Natural killer cell (primary cell): ENCODE measurements around the gene ST6GALNAC2. TPM values are rescaled to one million over a fixed set of nuclear protein-coding genes. Genes with fewer than 3 reads are reported as not detected.

Experiments
- ATAC-seq, 3 donors: fragments of 150-1000 bp in 2 of 3; fragments of 200-7000 bp in 1 of 3; cut with Tn5 transposase; 1 replicate in 1 of 3; 2 replicates in 2 of 3; pipeline ENCODE4 v1.10.0; 2021; ENCODE audit warnings: mild to moderate bottlenecking in 2 of 3, moderate library complexity in 2 of 3
- DNase-seq, 2 donors: peaks; one replicate each; pipeline versions ENCODE4 v3.0.0 to v3.0.0-alpha.2; 2013 to 2021; ENCODE audit warnings: mixed read lengths in 1 of 2
- H3K27ac ChIP-seq: one replicate; pipeline ENCODE4 v1.5.1; 2013; ENCODE audit warnings: mild to moderate bottlenecking, low read length
- H3K27me3 ChIP-seq: one replicate; pipeline ENCODE4 v1.6.1; 2013; ENCODE audit warnings: low read length; ENCODE audit not compliant: control insufficient read depth, insufficient read depth
- H3K36me3 ChIP-seq: one replicate; pipeline ENCODE4 v1.6.1; 2013; ENCODE audit warnings: low read length; ENCODE audit not compliant: control insufficient read depth, insufficient read depth
- H3K4me1 ChIP-seq: one replicate; pipeline ENCODE4 v1.6.1; 2013; ENCODE audit warnings: low read length; ENCODE audit not compliant: control insufficient read depth, insufficient read depth
- H3K4me3 ChIP-seq: one replicate; pipeline ENCODE4 v1.5.1; 2013; ENCODE audit warnings: low read length
- H3K9me3 ChIP-seq: one replicate; pipeline ENCODE4 v1.6.1; 2013; ENCODE audit warnings: low read length; ENCODE audit not compliant: control insufficient read depth, insufficient read depth
- H3K27ac Mint-ChIP-seq, 2 donors: one replicate each; pipeline ENCODE4 v1.8.0; 2022; ENCODE audit warnings: mild to moderate bottlenecking in 2 of 2, mixed read lengths in 2 of 2, moderate library complexity in 1 of 2
- H3K27me3 Mint-ChIP-seq, 2 donors: one replicate each; pipeline ENCODE4 v1.8.0; 2022; ENCODE audit warnings: low read depth in 2 of 2, mixed read lengths in 2 of 2
- H3K36me3 Mint-ChIP-seq: one replicate; pipeline ENCODE4 v1.8.0; 2022; ENCODE audit warnings: mixed read lengths
- H3K4me1 Mint-ChIP-seq, 2 donors: one replicate each; pipeline ENCODE4 v1.8.0; 2022; ENCODE audit warnings: mixed read lengths in 2 of 2
- H3K4me3 Mint-ChIP-seq: one replicate; pipeline ENCODE4 v1.8.0; 2022; ENCODE audit warnings: mild to moderate bottlenecking, moderate library complexity, mixed read lengths
- H3K9me3 Mint-ChIP-seq, 2 donors: one replicate each; pipeline ENCODE4 v1.8.0; 2022; ENCODE audit warnings: mixed read lengths in 2 of 2
- CTCF ChIP-seq: fragments of 200-600 bp; IDR thresholded peaks from one replicate; pipeline ENCODE4 v1.8.0; 2022; ENCODE audit warnings: antibody characterized with exemption
- WGBS: methylation state at CpG from one replicate; pipeline ENCODE4 v1.1.7; 2013; ENCODE audit warnings: missing lambda C conversion rate; ENCODE audit not compliant: insufficient coverage; 5-methylcytosine and 5-hydroxymethylcytosine counted together
- intact Hi-C: fragments of 100-400 bp; cut with micrococcal nuclease; formaldehyde crosslinking; loops from one replicate; pipeline ENCODE4 v1.14.2; 2022
- total RNA-seq, 4 donors: library from RNA; stranded (reverse); fragments of 120-200 nt in 1 of 4; gene quantifications; one replicate each; pipeline versions ENCODE4 v1.2.3 to v1.2.4, GENCODE V29; 2013 to 2022

Gene ST6GALNAC2
- total RNA-seq, 3 donors from 2014 or later (not counting 1 experiment from before 2014, with no cell fraction given): 0.65 TPM; not detected in 2

DNA sequence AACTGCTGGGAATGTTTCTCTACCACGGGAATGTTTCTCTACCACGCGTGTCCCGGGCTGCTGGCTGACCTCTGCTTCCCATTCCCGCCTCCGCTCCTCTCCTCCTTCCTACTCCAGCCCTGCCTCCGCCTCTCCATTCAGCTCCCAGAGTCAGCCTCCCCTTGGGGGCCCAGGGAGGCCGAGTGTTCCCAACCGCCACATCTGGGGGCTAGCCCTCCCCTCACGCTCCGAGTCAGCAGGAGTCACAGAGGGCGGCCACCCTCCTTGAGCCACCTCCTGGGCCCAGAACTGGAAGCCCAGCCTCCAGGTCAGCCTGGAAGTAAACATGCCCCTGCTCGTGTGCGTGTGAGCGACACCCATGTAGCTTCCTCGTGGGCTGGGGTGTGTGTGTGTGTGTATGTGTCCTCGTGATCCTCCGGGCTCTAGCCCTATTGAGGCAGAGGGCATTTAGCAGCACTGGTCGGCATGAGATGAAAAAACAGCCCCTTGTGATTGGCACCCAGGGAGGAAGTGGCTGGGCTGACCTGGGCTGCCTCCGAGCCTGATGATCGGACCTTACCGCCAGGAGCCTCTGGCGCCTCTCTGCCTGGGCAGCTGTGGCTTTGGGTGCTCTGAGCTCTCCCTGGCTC is 55.5 kb downstream of the ST6GALNAC2 start:
- H3K9me3 Mint-ChIP-seq: no peaks in the 10 kb centered on the region
- Histone ChIP-seq H3K36me3 (no peaks in the 10 kb centered on the region), H3K9me3 (no peaks in the 10 kb centered on the region), H3K27me3 (no peaks in the 10 kb centered on the region), H3K4me1 (peaks cover 47% of the 10 kb centered on the region), H3K27ac (peak overlapping the region; percentile 49), H3K4me3 (no peak overlapping the region)
- no peak for DNase-seq
- intact Hi-C loops: no loop called here
- H3K27me3 Mint-ChIP-seq: peaks cover 0 to 5% of the 10 kb centered on the region in 2 donors
- H3K4me3 Mint-ChIP-seq: peak overlapping the region; percentile 9
- peak in 1 of 3 donors; percentile 11 for ATAC-seq
- H3K27ac Mint-ChIP-seq: peak overlapping the region in 1 of 2 donors; percentile 77
- no peak for TF ChIP-seq CTCF
- WGBS: 71% methylated on average over 23 of the region's 23 CpGs
- no peaks in the 10 kb centered on the region for H3K36me3 Mint-ChIP-seq
- peaks cover 11 to 25% of the 10 kb centered on the region in 2 donors for H3K4me1 Mint-ChIP-seq

GRCh38 chr17:76529224-76530094 is 56.2 kb downstream of the ST6GALNAC2 start:
- intact Hi-C loops: no loop called here
- Histone ChIP-seq H3K27me3 (no peaks in the 10 kb centered on the region), H3K4me3 (no peak overlapping the region), H3K4me1 (peaks cover 47% of the 10 kb centered on the region), H3K27ac (peak overlapping the region; percentile 83), H3K36me3 (no peaks in the 10 kb centered on the region), H3K9me3 (no peaks in the 10 kb centered on the region)
- 69% methylated on average over 19 of the region's 20 CpGs for WGBS
- ATAC-seq: no peak
- H3K27ac Mint-ChIP-seq: peak overlapping the region in 1 of 2 donors; percentile 77
- no peaks in the 10 kb centered on the region for H3K9me3 Mint-ChIP-seq
- peaks cover 17 to 32% of the 10 kb centered on the region in 2 donors for H3K4me1 Mint-ChIP-seq
- H3K36me3 Mint-ChIP-seq: no peaks in the 10 kb centered on the region
- H3K27me3 Mint-ChIP-seq: no peaks in the 10 kb centered on the region
- DNase-seq: no peak
- TF ChIP-seq CTCF: no peak
- no peak overlapping the region for H3K4me3 Mint-ChIP-seq

DNA sequence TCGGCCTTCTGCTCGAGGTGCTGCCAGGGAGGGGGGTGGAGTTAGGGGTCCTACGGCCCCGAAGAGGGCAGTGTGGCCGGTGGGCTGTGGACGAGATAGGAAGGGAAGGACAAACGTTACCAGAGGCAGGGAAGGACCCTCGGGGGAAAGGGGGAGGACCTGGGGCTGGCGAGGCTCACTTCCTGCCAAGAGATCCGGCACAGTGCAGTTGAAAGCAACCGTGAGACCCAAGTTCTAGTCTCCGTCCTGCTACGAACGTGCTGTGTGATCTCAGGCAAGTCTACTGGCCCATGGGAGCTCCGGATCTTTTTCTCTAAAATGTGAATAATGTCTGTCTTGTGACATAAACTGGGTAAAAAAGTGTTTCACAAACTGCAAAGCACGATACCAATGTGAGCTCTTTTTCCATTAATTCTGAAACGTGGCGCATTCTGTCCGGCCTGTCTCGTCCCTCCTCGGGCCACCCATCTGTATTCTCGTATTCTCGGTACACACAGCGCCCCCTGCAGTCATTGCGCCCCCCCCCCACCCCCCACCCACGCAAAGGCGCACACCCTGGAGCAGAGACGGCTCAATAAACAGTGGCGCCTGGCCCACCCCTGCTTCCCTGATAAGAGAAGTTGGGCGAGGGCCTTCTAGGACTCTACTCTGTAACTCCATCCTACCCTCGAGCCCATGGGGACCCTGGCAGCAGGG is 57.0 kb downstream of the ST6GALNAC2 start:
- no peaks in the 10 kb centered on the region for H3K9me3 ChIP-seq
- DNase-seq (no peak), ATAC-seq (no peak)
- H3K4me1 ChIP-seq: peaks cover 47% of the 10 kb centered on the region
- no peaks in the 10 kb centered on the region for H3K9me3 Mint-ChIP-seq
- H3K4me1 Mint-ChIP-seq: peaks cover 19 to 36% of the 10 kb centered on the region in 2 donors
- intact Hi-C loops: no loop called here
- no peaks in the 10 kb centered on the region for H3K27me3 ChIP-seq
- H3K27ac ChIP-seq: peak overlapping the region; percentile 83
- no peaks in the 10 kb centered on the region for H3K27me3 Mint-ChIP-seq
- peak overlapping the region; percentile 36 for H3K4me3 ChIP-seq
- peak overlapping the region in 1 of 2 donors; percentile 75 for H3K27ac Mint-ChIP-seq
- H3K36me3 Mint-ChIP-seq: no peaks in the 10 kb centered on the region
- 67% methylated on average over 29 of the region's 31 CpGs for whole genome bisulfite sequencing
- TF ChIP-seq CTCF: no peak
- no peaks in the 10 kb centered on the region for H3K36me3 ChIP-seq
- no peak overlapping the region for H3K4me3 Mint-ChIP-seq
